Panc1 (cell line): ENCODE results near the gene AMFR.

Experiments
- POLR2AphosphoS5 ChIP-seq: IDR thresholded peaks from 2 replicates; pipeline ENCODE4 v1.6.1; 2012; ENCODE audit warnings: mild to moderate bottlenecking, low read depth, low read length, moderate library complexity
- SIN3A ChIP-seq: IDR thresholded peaks from 2 replicates; pipeline ENCODE4 v1.6.1; 2012; ENCODE audit warnings: low read depth, mild to moderate bottlenecking, low read length, moderate library complexity, borderline replicate concordance; ENCODE audit not compliant: insufficient read depth
- TCF7L2 ChIP-seq: IDR thresholded peaks from 2 replicates; pipeline ENCODE4 v1.6.1; 2011; ENCODE audit warnings: mild to moderate bottlenecking, low read depth, low read length, inconsistent platforms
- TF ChIP-seq, protein P1 (sequence below): fragments of 450-650 bp; IDR thresholded peaks from 2 replicates; pipeline ENCODE4 v1.5.1; 2017; ENCODE audit warnings: mild to moderate bottlenecking

DNA sequence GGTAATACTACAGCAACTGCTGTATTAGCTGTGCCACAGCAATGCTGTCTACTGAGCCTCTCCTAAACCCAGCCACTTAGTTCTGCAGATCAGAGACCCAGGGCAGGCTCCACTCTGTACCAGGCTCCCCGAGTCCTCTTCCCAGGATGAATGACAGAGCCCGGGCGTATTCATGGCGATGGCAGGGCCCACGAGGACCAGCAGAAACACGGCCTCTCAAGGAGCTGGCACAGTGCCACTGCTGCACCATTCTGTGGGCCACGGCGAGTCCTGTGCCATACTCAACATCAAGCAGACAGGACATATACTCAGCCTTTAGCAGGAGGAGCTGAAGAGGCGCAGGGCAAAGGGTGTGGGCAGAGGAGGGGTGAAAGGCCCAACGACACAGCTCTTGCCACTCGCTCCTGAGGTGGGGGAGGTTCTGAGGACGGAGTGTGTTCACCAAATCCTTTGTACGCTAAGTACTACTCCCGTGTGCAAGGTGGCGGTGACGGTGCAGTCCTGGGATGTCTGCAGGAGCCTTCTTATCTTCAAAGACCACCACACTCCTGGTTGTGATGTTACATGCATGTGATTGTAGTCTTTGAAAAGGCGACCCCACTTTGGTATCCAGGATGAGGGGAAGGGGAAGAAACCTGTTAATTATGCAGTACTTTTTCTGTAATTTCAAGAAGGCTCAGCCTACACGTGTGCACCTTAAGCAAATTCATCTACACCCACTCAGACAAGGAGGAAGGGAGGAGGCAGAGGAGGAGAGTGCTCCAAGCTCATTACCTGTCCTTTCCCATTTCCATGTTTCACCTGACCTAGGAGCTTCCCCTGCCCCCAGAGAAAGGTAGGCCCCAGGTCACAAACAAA is 98.0 kb downstream of the AMFR start:
- TF ChIP-seq, protein P1, sequence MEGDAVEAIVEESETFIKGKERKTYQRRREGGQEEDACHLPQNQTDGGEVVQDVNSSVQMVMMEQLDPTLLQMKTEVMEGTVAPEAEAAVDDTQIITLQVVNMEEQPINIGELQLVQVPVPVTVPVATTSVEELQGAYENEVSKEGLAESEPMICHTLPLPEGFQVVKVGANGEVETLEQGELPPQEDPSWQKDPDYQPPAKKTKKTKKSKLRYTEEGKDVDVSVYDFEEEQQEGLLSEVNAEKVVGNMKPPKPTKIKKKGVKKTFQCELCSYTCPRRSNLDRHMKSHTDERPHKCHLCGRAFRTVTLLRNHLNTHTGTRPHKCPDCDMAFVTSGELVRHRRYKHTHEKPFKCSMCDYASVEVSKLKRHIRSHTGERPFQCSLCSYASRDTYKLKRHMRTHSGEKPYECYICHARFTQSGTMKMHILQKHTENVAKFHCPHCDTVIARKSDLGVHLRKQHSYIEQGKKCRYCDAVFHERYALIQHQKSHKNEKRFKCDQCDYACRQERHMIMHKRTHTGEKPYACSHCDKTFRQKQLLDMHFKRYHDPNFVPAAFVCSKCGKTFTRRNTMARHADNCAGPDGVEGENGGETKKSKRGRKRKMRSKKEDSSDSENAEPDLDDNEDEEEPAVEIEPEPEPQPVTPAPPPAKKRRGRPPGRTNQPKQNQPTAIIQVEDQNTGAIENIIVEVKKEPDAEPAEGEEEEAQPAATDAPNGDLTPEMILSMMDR = no peak
- TF ChIP-seq POLR2AphosphoS5 = no peak
- TF ChIP-seq TCF7L2 = no peak
- TF ChIP-seq SIN3A = no peak
